ENCODE results near the gene CDC42BPG. TPM values are rescaled to one million over a fixed set of nuclear protein-coding genes. Genes with fewer than 3 reads are reported as not detected.
A peak's percentile ranks its signal among the peaks of the same experiment; 100 is the strongest.

The CDC42BPG gene
- total and polyA plus RNA-seq, 9 of the 15 experiments (the other 6 are each of a cell fraction or from before 2014, with no cell fraction given), result 0.04 to 8.8 (median 2.1) TPM

- peak; percentile 89 for TF ChIP-seq ATF3 (IDR thresholded peaks at IDR 0.05)
- no peak for TF ChIP-seq ATF3 (CRISPR knock-in tag; conservative IDR thresholded peaks at IDR 0.05)
- peak; percentile 96 to 99 for TF ChIP-seq KDM1A (IDR thresholded peaks at IDR 0.05)
- TF ChIP-seq ARID1B (IDR thresholded peaks at IDR 0.05), result 0 out of 2 replicates have a peak, but pooled peaks have one; percentile 37
- no peak for TF ChIP-seq ZBTB9 (CRISPR knock-in tag; IDR thresholded peaks at IDR 0.05)
- TF ChIP-seq, protein P1, sequence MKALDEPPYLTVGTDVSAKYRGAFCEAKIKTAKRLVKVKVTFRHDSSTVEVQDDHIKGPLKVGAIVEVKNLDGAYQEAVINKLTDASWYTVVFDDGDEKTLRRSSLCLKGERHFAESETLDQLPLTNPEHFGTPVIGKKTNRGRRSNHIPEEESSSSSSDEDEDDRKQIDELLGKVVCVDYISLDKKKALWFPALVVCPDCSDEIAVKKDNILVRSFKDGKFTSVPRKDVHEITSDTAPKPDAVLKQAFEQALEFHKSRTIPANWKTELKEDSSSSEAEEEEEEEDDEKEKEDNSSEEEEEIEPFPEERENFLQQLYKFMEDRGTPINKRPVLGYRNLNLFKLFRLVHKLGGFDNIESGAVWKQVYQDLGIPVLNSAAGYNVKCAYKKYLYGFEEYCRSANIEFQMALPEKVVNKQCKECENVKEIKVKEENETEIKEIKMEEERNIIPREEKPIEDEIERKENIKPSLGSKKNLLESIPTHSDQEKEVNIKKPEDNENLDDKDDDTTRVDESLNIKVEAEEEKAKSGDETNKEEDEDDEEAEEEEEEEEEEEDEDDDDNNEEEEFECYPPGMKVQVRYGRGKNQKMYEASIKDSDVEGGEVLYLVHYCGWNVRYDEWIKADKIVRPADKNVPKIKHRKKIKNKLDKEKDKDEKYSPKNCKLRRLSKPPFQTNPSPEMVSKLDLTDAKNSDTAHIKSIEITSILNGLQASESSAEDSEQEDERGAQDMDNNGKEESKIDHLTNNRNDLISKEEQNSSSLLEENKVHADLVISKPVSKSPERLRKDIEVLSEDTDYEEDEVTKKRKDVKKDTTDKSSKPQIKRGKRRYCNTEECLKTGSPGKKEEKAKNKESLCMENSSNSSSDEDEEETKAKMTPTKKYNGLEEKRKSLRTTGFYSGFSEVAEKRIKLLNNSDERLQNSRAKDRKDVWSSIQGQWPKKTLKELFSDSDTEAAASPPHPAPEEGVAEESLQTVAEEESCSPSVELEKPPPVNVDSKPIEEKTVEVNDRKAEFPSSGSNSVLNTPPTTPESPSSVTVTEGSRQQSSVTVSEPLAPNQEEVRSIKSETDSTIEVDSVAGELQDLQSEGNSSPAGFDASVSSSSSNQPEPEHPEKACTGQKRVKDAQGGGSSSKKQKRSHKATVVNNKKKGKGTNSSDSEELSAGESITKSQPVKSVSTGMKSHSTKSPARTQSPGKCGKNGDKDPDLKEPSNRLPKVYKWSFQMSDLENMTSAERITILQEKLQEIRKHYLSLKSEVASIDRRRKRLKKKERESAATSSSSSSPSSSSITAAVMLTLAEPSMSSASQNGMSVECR (CRISPR knock-in tag; IDR thresholded peaks at IDR 0.05), result no peak
- peak; percentile 86 for TF ChIP-seq PHF20 (IDR thresholded peaks at IDR 0.05; ENCODE audit: partially characterized antibody)
- TF ChIP-seq, protein P2, sequence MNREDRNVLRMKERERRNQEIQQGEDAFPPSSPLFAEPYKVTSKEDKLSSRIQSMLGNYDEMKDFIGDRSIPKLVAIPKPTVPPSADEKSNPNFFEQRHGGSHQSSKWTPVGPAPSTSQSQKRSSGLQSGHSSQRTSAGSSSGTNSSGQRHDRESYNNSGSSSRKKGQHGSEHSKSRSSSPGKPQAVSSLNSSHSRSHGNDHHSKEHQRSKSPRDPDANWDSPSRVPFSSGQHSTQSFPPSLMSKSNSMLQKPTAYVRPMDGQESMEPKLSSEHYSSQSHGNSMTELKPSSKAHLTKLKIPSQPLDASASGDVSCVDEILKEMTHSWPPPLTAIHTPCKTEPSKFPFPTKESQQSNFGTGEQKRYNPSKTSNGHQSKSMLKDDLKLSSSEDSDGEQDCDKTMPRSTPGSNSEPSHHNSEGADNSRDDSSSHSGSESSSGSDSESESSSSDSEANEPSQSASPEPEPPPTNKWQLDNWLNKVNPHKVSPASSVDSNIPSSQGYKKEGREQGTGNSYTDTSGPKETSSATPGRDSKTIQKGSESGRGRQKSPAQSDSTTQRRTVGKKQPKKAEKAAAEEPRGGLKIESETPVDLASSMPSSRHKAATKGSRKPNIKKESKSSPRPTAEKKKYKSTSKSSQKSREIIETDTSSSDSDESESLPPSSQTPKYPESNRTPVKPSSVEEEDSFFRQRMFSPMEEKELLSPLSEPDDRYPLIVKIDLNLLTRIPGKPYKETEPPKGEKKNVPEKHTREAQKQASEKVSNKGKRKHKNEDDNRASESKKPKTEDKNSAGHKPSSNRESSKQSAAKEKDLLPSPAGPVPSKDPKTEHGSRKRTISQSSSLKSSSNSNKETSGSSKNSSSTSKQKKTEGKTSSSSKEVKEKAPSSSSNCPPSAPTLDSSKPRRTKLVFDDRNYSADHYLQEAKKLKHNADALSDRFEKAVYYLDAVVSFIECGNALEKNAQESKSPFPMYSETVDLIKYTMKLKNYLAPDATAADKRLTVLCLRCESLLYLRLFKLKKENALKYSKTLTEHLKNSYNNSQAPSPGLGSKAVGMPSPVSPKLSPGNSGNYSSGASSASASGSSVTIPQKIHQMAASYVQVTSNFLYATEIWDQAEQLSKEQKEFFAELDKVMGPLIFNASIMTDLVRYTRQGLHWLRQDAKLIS (CRISPR knock-in tag; IDR thresholded peaks at IDR 0.05), result 0 out of 2 replicates have a peak, but pooled peaks have one; percentile 48
- 0 out of 2 replicates have a peak, but pooled peaks have one; percentile 23 for TF ChIP-seq DMBX1 (CRISPR knock-in tag; IDR thresholded peaks at IDR 0.05; ENCODE audit: borderline replicate concordance)
- 0 out of 2 replicates have a peak, but pooled peaks have one; percentile 36 for TF ChIP-seq SNIP1 (IDR thresholded peaks at IDR 0.05; ENCODE audit: low read depth)
- 0 out of 2 replicates have a peak, but pooled peaks have one; percentile 7 for TF ChIP-seq ZNF24 (IDR thresholded peaks at IDR 0.05)
- TF ChIP-seq SPI1 (IDR thresholded peaks at IDR 0.05; ENCODE audit: borderline replicate concordance, low read depth, low read length), result 0 out of 2 replicates have a peak, but pooled peaks have one; percentile 33
- peak; percentile 82 to 96; a peak in 3 of 4 replicates for TF ChIP-seq HDAC1 (IDR thresholded peaks at IDR 0.05)
- peak; percentile 11 for TF ChIP-seq GABPA (tag; conservative IDR thresholded peaks at IDR 0.05; ENCODE audit: low read depth)
Observed at GRCh38 chr11:64845129-64845775, 799 bp upstream of the CDC42BPG start (continued).

All from K562 (cell line).